CD14-positive monocyte (primary cell): Measurements from ENCODE around the gene EXOC2. TPM values are rescaled to one million over a fixed set of nuclear protein-coding genes. Genes with fewer than 3 reads are reported as not detected.

ENCODE experiments used
- DNase-seq, 3 donors: peaks; one replicate each; pipeline ENCODE4 v3.0.0-alpha.2; 2011 to 2022
- H2AFZ ChIP-seq: 2 replicates; pipeline ENCODE4 v1.6.0; 2012; ENCODE audit warnings: mild to moderate bottlenecking, low read depth, low read length, inconsistent platforms; ENCODE audit not compliant: insufficient read depth, poor library complexity, severe bottlenecking
- H3K27ac ChIP-seq, 2 donors: 1 replicate in 1 of 2; 2 replicates in 1 of 2; pipeline ENCODE4 v1.5.1; 2012 to 2013; ENCODE audit warnings: low read length in 2 of 2, control low read depth in 1 of 2, inconsistent platforms in 1 of 2, low read depth in 1 of 2, mild to moderate bottlenecking in 1 of 2
- H3K27me3 ChIP-seq, 2 donors: one replicate each; pipeline versions ENCODE4 v1.6.0 to v1.6.1; 2011 to 2013; ENCODE audit warnings: low read length in 2 of 2; ENCODE audit not compliant: control insufficient read depth in 2 of 2, insufficient read depth in 2 of 2
- H3K36me3 ChIP-seq, 2 donors: replicated peaks in 1 of 2; 1 replicate in 1 of 2; 2 replicates in 1 of 2; pipeline versions ENCODE4 v1.5.1 to v1.6.1; 2012 to 2013; ENCODE audit warnings: low read length in 2 of 2, control low read depth in 1 of 2, inconsistent platforms in 1 of 2, mild to moderate bottlenecking in 1 of 2; ENCODE audit not compliant: insufficient read depth in 2 of 2, control insufficient read depth in 1 of 2
- H3K4me1 ChIP-seq, 2 donors: 1 replicate in 1 of 2; 2 replicates in 1 of 2; pipeline versions ENCODE4 v1.5.1 to v1.6.1; 2012 to 2013; ENCODE audit warnings: low read length in 2 of 2, control low read depth in 1 of 2, inconsistent platforms in 1 of 2, mild to moderate bottlenecking in 1 of 2, moderate library complexity in 1 of 2; ENCODE audit not compliant: insufficient read depth in 2 of 2, control insufficient read depth in 1 of 2
- H3K4me2 ChIP-seq: replicated peaks from 2 replicates; pipeline ENCODE3; 2012; ENCODE audit warnings: low read length, moderate library complexity, mild to moderate bottlenecking; ENCODE audit not compliant: poor library complexity, severe bottlenecking; ENCODE audit errors: extremely low read depth
- H3K4me3 ChIP-seq, 3 experiments: fragments of 200-600 bp in 1 of 3; sonication (generic) in 1 of 3; replicated peaks in 1 of 3; 1 replicate in 2 of 3; 2 replicates in 1 of 3; pipeline ENCODE4 v1.5.1; 2011 to 2013; ENCODE audit warnings: low read length in 3 of 3, mild to moderate bottlenecking in 3 of 3, control low read depth in 2 of 3, low read depth in 2 of 3, inconsistent platforms in 1 of 3, moderate library complexity in 1 of 3
- H3K79me2 ChIP-seq: 2 replicates; pipeline ENCODE4 v1.6.0; 2012; ENCODE audit warnings: mild to moderate bottlenecking, control low read depth, inconsistent platforms, low read length, moderate library complexity; ENCODE audit not compliant: insufficient read depth
- H3K9ac ChIP-seq: 2 replicates; pipeline ENCODE4 v1.6.0; 2017; ENCODE audit warnings: low read length, mild to moderate bottlenecking; ENCODE audit not compliant: insufficient read depth, poor library complexity, severe bottlenecking
- H3K9me3 ChIP-seq, 2 donors: replicated peaks in 1 of 2; 1 replicate in 1 of 2; 2 replicates in 1 of 2; pipeline versions ENCODE4 v1.5.1 to v1.6.1; 2012 to 2013; ENCODE audit warnings: low read length in 2 of 2, control low read depth in 1 of 2; ENCODE audit not compliant: control insufficient read depth in 1 of 2, insufficient read depth in 1 of 2
- H4K20me1 ChIP-seq: 2 replicates; pipeline ENCODE4 v1.6.0; 2012; ENCODE audit warnings: mild to moderate bottlenecking, low read length, control low read depth, moderate library complexity; ENCODE audit not compliant: insufficient read depth
- H3K27ac Mint-ChIP-seq, 7 donors: one replicate each; pipeline ENCODE4 v1.8.0; 2020; ENCODE audit warnings: mild to moderate bottlenecking in 7 of 7, mixed read lengths in 7 of 7, moderate library complexity in 6 of 7, inconsistent platforms in 2 of 7
- H3K27me3 Mint-ChIP-seq, 3 donors: one replicate each; pipeline ENCODE4 v1.8.0; 2021 to 2022; ENCODE audit warnings: low read depth in 3 of 3, mild to moderate bottlenecking in 3 of 3, mixed read lengths in 3 of 3, moderate library complexity in 3 of 3, inconsistent platforms in 1 of 3
- H3K36me3 Mint-ChIP-seq, 2 donors: one replicate each; pipeline ENCODE4 v1.8.0; 2020; ENCODE audit warnings: mixed read lengths in 2 of 2, inconsistent platforms in 1 of 2, mild to moderate bottlenecking in 1 of 2
- H3K4me1 Mint-ChIP-seq: one replicate; pipeline ENCODE4 v1.8.0; 2020; ENCODE audit warnings: mild to moderate bottlenecking, mixed read lengths
- H3K4me3 Mint-ChIP-seq, 2 donors: one replicate each; pipeline ENCODE4 v1.8.0; 2020; ENCODE audit warnings: mild to moderate bottlenecking in 2 of 2, mixed read lengths in 2 of 2, moderate library complexity in 1 of 2
- H3K9me3 Mint-ChIP-seq, 7 donors: one replicate each; pipeline ENCODE4 v1.8.0; 2020 to 2022; ENCODE audit warnings: mixed read lengths in 7 of 7, mild to moderate bottlenecking in 6 of 7, moderate library complexity in 6 of 7, inconsistent platforms in 2 of 7
- WGBS: methylation state at CpG from one replicate; pipeline ENCODE4 v1.1.5; 2013; ENCODE audit warnings: missing lambda C conversion rate; ENCODE audit not compliant: insufficient coverage; 5-methylcytosine and 5-hydroxymethylcytosine counted together
- intact Hi-C, 2 donors: fragments of 100-400 bp; cut with micrococcal nuclease; formaldehyde crosslinking; loops; one replicate each; pipeline versions ENCODE4 v1.15.0 to v1.15.1; 2023
- polyA plus RNA-seq, 3 donors: library from polyadenylated mRNA; depleted of rRNA in 1 of 3; unstranded in 2 of 3; stranded (reverse) in 1 of 3; fragments of 300-500 nt in 2 of 3; fragments of >200 nt in 1 of 3; fragmentation: Illumina TruSeq in 2 of 3; gene quantifications; 1 replicate in 2 of 3; 2 replicates in 1 of 3; pipeline ENCODE4 v1.2.3, GENCODE V29; 2012 to 2021
- TF ChIP-seq, protein P1 (sequence below): fragments of 200-600 bp; IDR thresholded peaks from one replicate; pipeline ENCODE4 v1.8.0; 2022; ENCODE audit warnings: antibody characterized with exemption, mild to moderate bottlenecking

Gene EXOC2
- polyA plus RNA-seq, 3 donors: 7.5 to 15.5 (median 12.0) TPM

DNA sequence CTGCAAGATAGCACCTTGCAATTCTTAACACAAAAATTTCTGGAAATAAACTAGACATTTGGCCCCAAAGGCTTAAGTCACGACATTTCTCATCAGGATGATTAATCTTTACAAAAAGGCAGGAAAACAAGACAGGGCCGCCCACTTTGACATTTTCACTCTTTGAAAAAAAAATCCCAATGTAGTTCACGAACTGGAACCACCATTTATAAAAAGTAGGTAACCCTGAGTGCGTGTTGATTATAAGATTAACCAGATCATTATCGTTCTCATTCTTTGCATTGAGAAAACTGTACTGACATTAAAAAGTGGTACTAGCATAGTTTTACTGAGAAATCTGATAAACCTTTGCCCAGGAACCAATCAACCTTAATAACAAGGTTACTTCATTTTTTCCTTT lies 144.8 kb downstream of the EXOC2 start:
- H3K4me2 ChIP-seq: no peak overlapping the region
- DNase-seq: no peak
- H3K27ac ChIP-seq: no peak overlapping the region
- Mint-ChIP-seq H3K4me3 (no peak overlapping the region), H3K27me3 (peaks cover 0 to 3% (median 0%) of the 10 kb centered on the region in 3 donors), H3K9me3 (peaks cover 0 to 3% (median 0%) of the 10 kb centered on the region in 7 donors), H3K27ac (no peak overlapping the region), H3K4me1 (no peaks in the 10 kb centered on the region), H3K36me3 (peaks cover 47 to 54% of the 10 kb centered on the region in 2 donors)
- intact Hi-C loops: no loop called here
- H3K9ac ChIP-seq: no peak overlapping the region
- no peak overlapping the region for H2AFZ ChIP-seq
- H3K36me3 ChIP-seq: peaks cover 20 to 56% of the 10 kb centered on the region in 2 donors
- no peak overlapping the region for H3K4me3 ChIP-seq
- TF ChIP-seq, protein P1, sequence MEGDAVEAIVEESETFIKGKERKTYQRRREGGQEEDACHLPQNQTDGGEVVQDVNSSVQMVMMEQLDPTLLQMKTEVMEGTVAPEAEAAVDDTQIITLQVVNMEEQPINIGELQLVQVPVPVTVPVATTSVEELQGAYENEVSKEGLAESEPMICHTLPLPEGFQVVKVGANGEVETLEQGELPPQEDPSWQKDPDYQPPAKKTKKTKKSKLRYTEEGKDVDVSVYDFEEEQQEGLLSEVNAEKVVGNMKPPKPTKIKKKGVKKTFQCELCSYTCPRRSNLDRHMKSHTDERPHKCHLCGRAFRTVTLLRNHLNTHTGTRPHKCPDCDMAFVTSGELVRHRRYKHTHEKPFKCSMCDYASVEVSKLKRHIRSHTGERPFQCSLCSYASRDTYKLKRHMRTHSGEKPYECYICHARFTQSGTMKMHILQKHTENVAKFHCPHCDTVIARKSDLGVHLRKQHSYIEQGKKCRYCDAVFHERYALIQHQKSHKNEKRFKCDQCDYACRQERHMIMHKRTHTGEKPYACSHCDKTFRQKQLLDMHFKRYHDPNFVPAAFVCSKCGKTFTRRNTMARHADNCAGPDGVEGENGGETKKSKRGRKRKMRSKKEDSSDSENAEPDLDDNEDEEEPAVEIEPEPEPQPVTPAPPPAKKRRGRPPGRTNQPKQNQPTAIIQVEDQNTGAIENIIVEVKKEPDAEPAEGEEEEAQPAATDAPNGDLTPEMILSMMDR: no peak
- WGBS: no CpG with 5 or more reads among the region's 5 CpGs
- H3K9me3 ChIP-seq: no peaks in the 10 kb centered on the region
- H4K20me1 ChIP-seq: no peaks in the 10 kb centered on the region
- no peaks in the 10 kb centered on the region for H3K27me3 ChIP-seq
- H3K79me2 ChIP-seq: no peaks in the 10 kb centered on the region
- H3K4me1 ChIP-seq: no peaks in the 10 kb centered on the region

DNA sequence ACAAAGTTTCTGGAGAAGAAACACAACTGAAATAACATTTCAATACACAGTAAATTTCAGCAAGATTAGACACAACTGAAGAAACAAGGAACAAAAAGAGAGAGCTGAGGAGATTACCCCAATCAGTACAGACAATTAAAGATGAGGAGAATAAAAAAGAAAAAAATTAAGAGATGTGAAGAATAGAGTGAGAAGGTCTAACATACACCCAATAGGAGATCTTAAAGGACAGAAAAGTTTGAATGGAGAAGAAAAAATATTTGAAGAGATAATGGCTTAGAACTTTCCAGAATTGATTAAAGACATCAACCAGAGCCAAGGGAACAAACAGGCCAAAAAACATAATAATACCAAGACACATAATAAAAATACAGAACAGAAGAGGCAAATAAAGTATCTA lies 152.4 kb downstream of the EXOC2 start:
- no peaks in the 10 kb centered on the region for H3K4me1 Mint-ChIP-seq
- Histone ChIP-seq H4K20me1 (no peaks in the 10 kb centered on the region), H3K9ac (no peak overlapping the region), H3K36me3 (peaks cover 31 to 61% of the 10 kb centered on the region in 2 donors), H3K9me3 (peaks cover 6 to 12% of the 10 kb centered on the region in 2 donors), H3K79me2 (no peaks in the 10 kb centered on the region), H3K4me1 (no peaks in the 10 kb centered on the region), H3K4me3 (no peak overlapping the region), H3K4me2 (no peak overlapping the region), H3K27ac (no peak overlapping the region), H3K27me3 (no peaks in the 10 kb centered on the region), H2AFZ (no peak overlapping the region)
- peaks cover 51 to 68% of the 10 kb centered on the region in 2 donors for H3K36me3 Mint-ChIP-seq
- intact Hi-C loops: no loop called here
- DNase-seq: no peak
- TF ChIP-seq, protein P1: no peak
- peaks cover 0 to 2% (median 0%) of the 10 kb centered on the region in 3 donors for H3K27me3 Mint-ChIP-seq
- H3K27ac Mint-ChIP-seq: no peak overlapping the region
- H3K4me3 Mint-ChIP-seq: no peak overlapping the region
- H3K9me3 Mint-ChIP-seq: peaks cover 6 to 12% (median 8%) of the 10 kb centered on the region in 7 donors
